Right lobe of liver (tissue), 4 donors: ENCODE measurements around the gene PSMB9.

Experiments
- POLR2A ChIP-seq: fragments of 450-650 bp; IDR thresholded peaks from one replicate; pipeline ENCODE4 v1.6.1; 2017; ENCODE audit warnings: antibody characterized with exemption, mild to moderate bottlenecking
- TF ChIP-seq, protein P1 (sequence below), 4 donors: fragments of 200-600 bp in 3 of 4; fragments of 450-650 bp in 1 of 4; IDR thresholded peaks; one replicate each; pipeline versions ENCODE4 v1.5.1 to v1.8.0; 2016 to 2022; ENCODE audit warnings: antibody characterized with exemption in 4 of 4, mild to moderate bottlenecking in 2 of 4
- donor health status: DM: no; HTN: no; CAD: no.
- donor health status: DM: no; HTN: no; CAD: no.
- donor health status: DM: no; HTN: yes; CAD: no.

DNA sequence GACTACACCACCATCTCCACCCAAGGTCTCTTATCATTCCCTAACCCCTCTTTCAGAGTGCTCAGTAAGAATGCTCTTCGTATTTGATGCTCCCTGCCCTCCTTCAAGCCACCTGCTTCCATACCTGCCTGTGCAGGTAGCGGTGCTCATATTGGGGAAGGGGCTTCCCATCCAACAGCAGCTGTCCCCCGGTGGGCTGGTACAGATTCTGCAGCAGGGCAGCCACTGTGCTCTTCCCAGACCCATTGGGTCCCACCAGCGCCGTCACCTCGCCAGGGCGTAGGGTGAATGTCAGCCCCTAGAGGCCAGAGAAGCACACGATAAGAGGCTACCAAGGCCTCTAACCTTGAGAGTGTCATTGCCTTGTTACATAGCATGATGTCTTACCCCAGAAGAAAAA is 6.2 kb upstream of the PSMB9 start:
- TF ChIP-seq, protein P1, sequence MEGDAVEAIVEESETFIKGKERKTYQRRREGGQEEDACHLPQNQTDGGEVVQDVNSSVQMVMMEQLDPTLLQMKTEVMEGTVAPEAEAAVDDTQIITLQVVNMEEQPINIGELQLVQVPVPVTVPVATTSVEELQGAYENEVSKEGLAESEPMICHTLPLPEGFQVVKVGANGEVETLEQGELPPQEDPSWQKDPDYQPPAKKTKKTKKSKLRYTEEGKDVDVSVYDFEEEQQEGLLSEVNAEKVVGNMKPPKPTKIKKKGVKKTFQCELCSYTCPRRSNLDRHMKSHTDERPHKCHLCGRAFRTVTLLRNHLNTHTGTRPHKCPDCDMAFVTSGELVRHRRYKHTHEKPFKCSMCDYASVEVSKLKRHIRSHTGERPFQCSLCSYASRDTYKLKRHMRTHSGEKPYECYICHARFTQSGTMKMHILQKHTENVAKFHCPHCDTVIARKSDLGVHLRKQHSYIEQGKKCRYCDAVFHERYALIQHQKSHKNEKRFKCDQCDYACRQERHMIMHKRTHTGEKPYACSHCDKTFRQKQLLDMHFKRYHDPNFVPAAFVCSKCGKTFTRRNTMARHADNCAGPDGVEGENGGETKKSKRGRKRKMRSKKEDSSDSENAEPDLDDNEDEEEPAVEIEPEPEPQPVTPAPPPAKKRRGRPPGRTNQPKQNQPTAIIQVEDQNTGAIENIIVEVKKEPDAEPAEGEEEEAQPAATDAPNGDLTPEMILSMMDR (IDR thresholded peaks at IDR 0.05): no peak
- no peak for TF ChIP-seq POLR2A
